GM06990 (cell line): ENCODE data around the gene MYO1D.
"Not testable (repeated sequence)": the region's sequence is repeated elsewhere in the genome, so short reads cannot be mapped to it uniquely, and the experiment has no call there.

Experiments
- DNase-seq: peaks from one replicate; pipeline ENCODE4 v3.0.0-alpha.2; 2011; ENCODE audit not compliant: insufficient read length; ENCODE audit errors: extremely low read depth
- H3K27me3 ChIP-seq: replicated peaks from 2 replicates; pipeline ENCODE4 v1.6.0; 2011; ENCODE audit warnings: low read length; ENCODE audit not compliant: control insufficient read depth, insufficient read depth
- H3K36me3 ChIP-seq: 2 replicates; pipeline ENCODE4 v1.5.1; 2011; ENCODE audit warnings: low read length; ENCODE audit not compliant: control insufficient read depth, insufficient read depth
- H3K4me3 ChIP-seq: replicated peaks from 2 replicates; pipeline ENCODE4 v1.5.1; 2011; ENCODE audit warnings: low read depth, mild to moderate bottlenecking, control low read depth, low read length
- TF ChIP-seq, protein P1 (sequence below): IDR thresholded peaks from 2 replicates; pipeline ENCODE4 v1.5.1; 2011; ENCODE audit warnings: low read length, control low read depth, mild to moderate bottlenecking, inconsistent platforms; ENCODE audit not compliant: insufficient read depth, poor library complexity, severe bottlenecking

MYO1D gene

DNA sequence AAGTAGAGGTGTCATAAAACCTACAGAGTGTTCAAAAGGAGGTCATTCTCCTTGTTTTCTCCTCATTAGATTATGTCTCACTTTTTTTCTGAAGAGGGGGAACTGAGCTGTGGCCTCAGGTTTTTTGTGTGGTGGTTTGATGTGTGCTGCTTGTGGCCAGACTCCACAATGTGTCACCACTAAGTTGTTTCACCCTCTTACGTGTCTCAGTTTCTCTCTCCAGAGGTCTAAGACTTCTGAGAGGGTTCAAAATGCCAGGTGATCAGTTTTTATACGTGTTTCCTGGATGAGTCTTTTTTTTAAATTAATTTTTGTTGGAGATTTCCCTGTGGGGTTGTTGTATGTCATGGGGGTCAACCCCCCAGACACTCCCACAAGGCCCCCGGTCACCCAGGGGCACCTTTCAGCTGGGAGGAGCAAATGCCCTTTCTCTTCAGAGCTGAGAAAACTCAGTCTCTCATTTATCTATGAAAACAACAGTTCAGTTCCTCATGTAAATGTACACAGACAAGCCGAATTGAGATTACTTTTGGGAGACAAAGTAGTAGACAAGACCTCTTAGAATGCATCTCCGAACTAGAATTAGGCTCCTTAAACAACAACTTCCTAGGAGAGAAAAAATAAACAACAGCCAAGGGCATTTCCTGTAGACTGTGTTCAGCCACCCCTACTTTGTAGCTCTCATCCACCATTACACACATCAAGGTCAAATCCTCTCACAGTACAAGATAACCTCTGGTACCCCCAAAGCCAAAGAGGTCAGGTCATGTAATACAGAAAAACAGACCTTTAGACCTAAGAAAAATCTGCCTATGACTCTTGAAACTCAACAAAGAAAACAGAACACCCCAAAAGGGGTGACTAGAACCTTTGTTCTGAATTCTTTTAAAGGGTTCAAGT, 27.1 kb upstream of the MYO1D start:
- Histone ChIP-seq H3K36me3 (no peaks in the 10 kb centered on the region), H3K27me3 (no peaks in the 10 kb centered on the region), H3K4me3 (no peak overlapping the region)
- TF ChIP-seq, protein P1, sequence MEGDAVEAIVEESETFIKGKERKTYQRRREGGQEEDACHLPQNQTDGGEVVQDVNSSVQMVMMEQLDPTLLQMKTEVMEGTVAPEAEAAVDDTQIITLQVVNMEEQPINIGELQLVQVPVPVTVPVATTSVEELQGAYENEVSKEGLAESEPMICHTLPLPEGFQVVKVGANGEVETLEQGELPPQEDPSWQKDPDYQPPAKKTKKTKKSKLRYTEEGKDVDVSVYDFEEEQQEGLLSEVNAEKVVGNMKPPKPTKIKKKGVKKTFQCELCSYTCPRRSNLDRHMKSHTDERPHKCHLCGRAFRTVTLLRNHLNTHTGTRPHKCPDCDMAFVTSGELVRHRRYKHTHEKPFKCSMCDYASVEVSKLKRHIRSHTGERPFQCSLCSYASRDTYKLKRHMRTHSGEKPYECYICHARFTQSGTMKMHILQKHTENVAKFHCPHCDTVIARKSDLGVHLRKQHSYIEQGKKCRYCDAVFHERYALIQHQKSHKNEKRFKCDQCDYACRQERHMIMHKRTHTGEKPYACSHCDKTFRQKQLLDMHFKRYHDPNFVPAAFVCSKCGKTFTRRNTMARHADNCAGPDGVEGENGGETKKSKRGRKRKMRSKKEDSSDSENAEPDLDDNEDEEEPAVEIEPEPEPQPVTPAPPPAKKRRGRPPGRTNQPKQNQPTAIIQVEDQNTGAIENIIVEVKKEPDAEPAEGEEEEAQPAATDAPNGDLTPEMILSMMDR: no peak
- DNase-seq: no peak

- no peak for DNase-seq
- H3K27me3 ChIP-seq: no peaks in the 10 kb centered on the region; the same call in 1 of the 2 replicates
- TF ChIP-seq, protein P1: no peak
- no peaks in the 10 kb centered on the region for H3K36me3 ChIP-seq
- H3K4me3 ChIP-seq: no peak overlapping the region
Measured at GRCh38 chr17:32901743-32902142, 24.8 kb upstream of the MYO1D start.

DNA sequence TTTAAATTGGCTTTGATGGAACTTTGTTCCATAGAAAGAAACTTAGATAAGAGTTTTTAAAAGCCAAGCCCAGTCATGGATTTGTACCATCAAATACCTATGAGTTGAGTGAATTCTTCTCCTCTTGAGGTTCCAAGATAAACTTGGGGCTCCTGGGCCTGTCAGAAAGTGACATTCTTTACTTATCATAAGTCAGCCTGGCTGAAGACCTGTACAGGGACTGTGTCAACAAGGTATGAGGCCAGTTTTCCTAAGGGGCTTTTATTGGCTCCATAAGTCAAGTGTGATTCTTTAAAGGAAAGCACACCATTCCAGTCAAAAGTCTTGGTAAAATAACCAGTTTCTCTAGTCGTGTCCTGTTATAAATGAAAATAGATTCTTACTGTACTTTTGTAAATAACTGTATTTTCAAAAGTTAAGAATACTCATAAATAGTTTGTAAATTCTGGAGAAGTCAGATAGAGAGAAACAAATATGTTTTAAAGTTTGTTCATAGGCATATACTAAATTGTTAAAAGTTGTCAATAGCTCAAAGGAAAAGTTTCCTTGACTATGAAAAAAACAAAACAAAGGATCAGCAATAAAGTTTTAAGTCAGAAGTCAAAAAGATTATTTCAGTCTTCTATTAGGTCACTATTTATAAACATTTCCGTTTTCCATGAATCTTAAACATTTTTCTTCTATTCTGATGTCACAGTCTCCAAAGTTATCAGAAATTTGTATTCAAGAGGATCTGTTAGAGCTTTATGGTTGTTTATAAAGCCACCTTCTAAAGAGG, 22.5 kb upstream of the MYO1D start:
- no peak for DNase-seq
- peaks cover 1% of the 10 kb centered on the region for H3K27me3 ChIP-seq
- TF ChIP-seq, protein P1: no peak
- no peak overlapping the region for H3K4me3 ChIP-seq
- no peaks in the 10 kb centered on the region for H3K36me3 ChIP-seq

- TF ChIP-seq, protein P1: no peak
- H3K4me3 ChIP-seq: no peak overlapping the region
- peaks cover 1% of the 10 kb centered on the region for H3K27me3 ChIP-seq
- no peak for DNase-seq
- no peaks in the 10 kb centered on the region for H3K36me3 ChIP-seq
Measured at GRCh38 chr17:32896647-32897258, 19.8 kb upstream of the MYO1D start.

GRCh38 chr17:32894245-32894644, 17.3 kb upstream of the MYO1D start:
- TF ChIP-seq, protein P1: no peak
- Histone ChIP-seq H3K4me3 (no peak overlapping the region), H3K27me3 (peaks cover 1% of the 10 kb centered on the region), H3K36me3 (no peaks in the 10 kb centered on the region)
- no peak for DNase-seq

GRCh38 chr17:32887410-32887809, 10.5 kb upstream of the MYO1D start:
- H3K4me3 ChIP-seq, H3K27me3 ChIP-seq, H3K36me3 ChIP-seq, DNase-seq: not testable (repeated sequence)

DNA sequence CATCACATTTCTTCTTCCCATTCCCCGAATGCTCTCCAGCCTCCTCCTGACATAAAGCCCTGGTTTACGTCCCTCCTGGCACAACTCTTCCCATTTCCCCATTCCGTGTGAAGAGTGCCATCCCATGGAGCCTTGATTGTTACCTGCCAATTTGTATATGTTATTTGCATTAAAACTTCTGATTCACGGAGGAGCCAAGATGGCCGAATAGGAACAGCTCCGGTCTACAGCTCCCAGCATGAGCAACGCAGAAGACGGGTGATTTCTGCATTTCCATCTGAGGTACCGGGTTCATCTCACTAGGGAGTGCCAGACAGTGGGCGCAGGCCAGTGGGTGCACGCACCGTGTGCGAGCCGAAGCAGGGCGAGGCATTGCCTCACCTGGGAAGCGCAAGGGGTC, 10.0 kb upstream of the MYO1D start:
- H3K36me3 ChIP-seq, H3K4me3 ChIP-seq, H3K27me3 ChIP-seq, DNase-seq: not testable (repeated sequence)
